HCT116 (cell line): ENCODE data around the gene MICU2. TPM values are rescaled to one million over a fixed set of nuclear protein-coding genes. Genes with fewer than 3 reads are reported as not detected.

Experiments
- ATAC-seq: fragments of 200-7000 bp; cut with Tn5 transposase; 2 replicates; pipeline ENCODE4 v1.9.1; 2020; ENCODE audit warnings: mild to moderate bottlenecking, moderate library complexity
- BruUV-seq: library from RNA; stranded (reverse); fragments of 400-500 nt; replicated peaks from 2 replicates; lab custom pipeline; 2021; lab: Mats Ljungman, UMichigan
- CTCF ChIA-PET: fragments of 300-600 bp; sonication (Branson Sonifier 250); formaldehyde crosslinking; loops from one replicate; lab custom pipeline; 2021; ENCODE audit warnings: antibody characterized with exemption; lab: Charles Lee
- POLR2A ChIA-PET: fragments of 300-600, 350-600 bp; sonication (Branson Sonifier 250); formaldehyde crosslinking; loops from one replicate; lab custom pipeline; 2021; ENCODE audit warnings: antibody characterized with exemption; lab: Charles Lee
- RAD21 ChIA-PET, 2 experiments: fragments of 300-600 bp; sonication (Branson Sonifier 250); formaldehyde crosslinking; loops; one replicate each; lab custom pipeline; 2023; ENCODE audit warnings: low total read pairs in 2 of 2; ENCODE audit not compliant: uncharacterized antibody in 2 of 2, unreplicated experiment in 2 of 2, low non-redundant PET in 1 of 2; lab: Charles Lee
- DNase-seq: peaks from one replicate; pipeline ENCODE4 v3.0.0-alpha.2; 2010; ENCODE audit warnings: low read depth, low spot score
- H2AFZ ChIP-seq: fragments of 200-600 bp; shearing (Covaris generic), sonication (generic); 2 replicates; pipeline ENCODE4 v1.6.1; 2017; ENCODE audit warnings: low read depth, mixed run types, mixed read lengths, antibody characterized with exemption, low read length; ENCODE audit not compliant: poor library complexity, severe bottlenecking
- H3K27ac ChIP-seq: 2 replicates; pipeline ENCODE4 v1.5.1; 2012; ENCODE audit warnings: low read depth, low read length
- H3K27me3 ChIP-seq: fragments of 200-600 bp; sonication (generic); 2 replicates; pipeline ENCODE4 v1.6.1; 2016; ENCODE audit warnings: mixed run types, low read length, mixed read lengths; ENCODE audit not compliant: insufficient read depth
- H3K36me3 ChIP-seq, 2 experiments: fragments of 200-500 bp in 1 of 2; fragments of 200-600 bp in 1 of 2; sonication (Bioruptor generic) in 1 of 2; sonication (generic) in 1 of 2; 2 replicates each; pipeline versions ENCODE4 v1.5.1 to v1.6.1; 2014 to 2016; ENCODE audit warnings: low read length in 2 of 2, inconsistent platforms in 1 of 2, mixed read lengths in 1 of 2, mixed run types in 1 of 2; ENCODE audit not compliant: insufficient read depth in 2 of 2, control insufficient read depth in 1 of 2
- H3K4me1 ChIP-seq, 2 experiments: fragments of 200-600 bp in 1 of 2; sonication (generic) in 1 of 2; 2 replicates each; pipeline versions ENCODE4 v1.5.1 to v1.6.1; 2012 to 2017; ENCODE audit warnings: low read length in 2 of 2, inconsistent platforms in 1 of 2, mild to moderate bottlenecking in 1 of 2, mixed read lengths in 1 of 2, mixed run types in 1 of 2, moderate library complexity in 1 of 2; ENCODE audit not compliant: insufficient read depth in 2 of 2, control insufficient read depth in 1 of 2
- H3K4me2 ChIP-seq: fragments of 200-600 bp; sonication (generic); 2 replicates; pipeline ENCODE4 v1.6.1; 2017; ENCODE audit warnings: mixed run types, low read length, mixed read lengths
- H3K4me3 ChIP-seq, 2 experiments: fragments of 200-600 bp in 1 of 2; sonication (generic) in 1 of 2; replicated peaks in 1 of 2; 2 replicates each; pipeline ENCODE4 v1.5.1; 2011 to 2016; ENCODE audit warnings: low read length in 2 of 2, control low read depth in 1 of 2, low read depth in 1 of 2, mild to moderate bottlenecking in 1 of 2, mixed read lengths in 1 of 2, mixed run types in 1 of 2
- H3K79me2 ChIP-seq: fragments of 200-600 bp; sonication (generic); 2 replicates; pipeline ENCODE4 v1.6.1; 2017; ENCODE audit warnings: mild to moderate bottlenecking, mixed run types, low read length, moderate library complexity, mixed read lengths; ENCODE audit not compliant: insufficient read depth
- H3K9ac ChIP-seq: fragments of 200-600 bp; sonication (generic); 2 replicates; pipeline ENCODE4 v1.6.1; 2016; ENCODE audit warnings: low read length, mixed read lengths
- H3K9me2 ChIP-seq: fragments of 200-600 bp; sonication (generic), shearing (Covaris generic); 2 replicates; pipeline ENCODE4 v1.6.1; 2017; ENCODE audit warnings: mixed run types, mild to moderate bottlenecking, moderate library complexity; ENCODE audit not compliant: insufficient read depth
- H3K9me3 ChIP-seq, 2 experiments: fragments of 200-500 bp in 1 of 2; fragments of 200-600 bp in 1 of 2; sonication (Bioruptor generic) in 1 of 2; sonication (generic) in 1 of 2; 2 replicates each; pipeline ENCODE4 v1.6.1; 2014 to 2017; ENCODE audit warnings: low read length in 2 of 2, mixed read lengths in 2 of 2, inconsistent platforms in 1 of 2, low read depth in 1 of 2, mild to moderate bottlenecking in 1 of 2, mixed run types in 1 of 2, moderate library complexity in 1 of 2; ENCODE audit not compliant: control insufficient read depth in 1 of 2, insufficient read depth in 1 of 2
- H4K20me1 ChIP-seq: fragments of 200-600 bp; sonication (generic), shearing (Covaris generic); 2 replicates; pipeline ENCODE4 v1.6.1; 2017; ENCODE audit warnings: mixed run types, mild to moderate bottlenecking, moderate library complexity; ENCODE audit not compliant: insufficient read depth
- CBX3 ChIP-seq: IDR thresholded peaks from 2 replicates; pipeline ENCODE4 v1.6.1; 2012; ENCODE audit warnings: low read depth
- CEBPB ChIP-seq: IDR thresholded peaks from 2 replicates; pipeline ENCODE4 v1.6.1; 2012; ENCODE audit warnings: low read depth
- EGR1 ChIP-seq: IDR thresholded peaks from 2 replicates; pipeline ENCODE4 v1.6.1; 2012; ENCODE audit warnings: low read depth
- EZH2 ChIP-seq: fragments of 200-600 bp; sonication (generic); IDR thresholded peaks from 2 replicates; pipeline ENCODE4 v1.6.1; 2017; ENCODE audit warnings: antibody characterized with exemption, mixed run types
- EZH2phosphoT487 ChIP-seq: fragments of 200-600 bp; IDR thresholded peaks from 2 replicates; pipeline ENCODE4 v1.6.1; 2018; ENCODE audit warnings: antibody characterized with exemption, borderline replicate concordance
- FOSL1 ChIP-seq: IDR thresholded peaks from 2 replicates; pipeline ENCODE4 v1.6.1; 2012; ENCODE audit warnings: low read depth
- JUND ChIP-seq: IDR thresholded peaks from 2 replicates; pipeline ENCODE4 v1.6.1; 2012
- MAX ChIP-seq: IDR thresholded peaks from 2 replicates; pipeline ENCODE4 v1.6.1; 2012
- POLR2A ChIP-seq: IDR thresholded peaks from 2 replicates; pipeline ENCODE4 v1.7.0; 2011; ENCODE audit warnings: borderline replicate concordance; ENCODE audit not compliant: insufficient read depth, insufficient read length; ENCODE audit errors: extremely low read depth
- RAD21 ChIP-seq: IDR thresholded peaks from 2 replicates; pipeline ENCODE4 v1.6.1; 2012; ENCODE audit warnings: low read depth, mild to moderate bottlenecking
- SIN3A ChIP-seq: IDR thresholded peaks from 2 replicates; pipeline ENCODE4 v1.6.1; 2012; ENCODE audit warnings: low read depth
- SP1 ChIP-seq: IDR thresholded peaks from 2 replicates; pipeline ENCODE4 v1.6.1; 2012; ENCODE audit warnings: low read depth
- SRF ChIP-seq: IDR thresholded peaks from 2 replicates; pipeline ENCODE4 v1.6.1; 2012; ENCODE audit warnings: low read depth
- YY1 ChIP-seq: IDR thresholded peaks from 2 replicates; pipeline ENCODE4 v1.6.1; 2011; ENCODE audit warnings: low read length, low read depth, moderate library complexity, mild to moderate bottlenecking; ENCODE audit not compliant: insufficient replicate concordance; ENCODE audit errors: extremely low read depth
- ZNF274 ChIP-seq: fragments of 200-500 bp; sonication (Bioruptor generic); IDR thresholded peaks from 2 replicates; pipeline ENCODE4 v1.6.1; 2014; ENCODE audit warnings: mild to moderate bottlenecking, low read depth, low read length, inconsistent platforms
- intact Hi-C: fragments of 100-400 bp; cut with micrococcal nuclease; formaldehyde crosslinking; loops from 2 replicates; pipeline ENCODE4 v1.10.0; 2022
- total RNA-seq: library from RNA; stranded (reverse); gene quantifications from one replicate; pipeline ENCODE4 v1.2.1, GENCODE V29; 2021; ENCODE audit not compliant: unreplicated experiment
- TF ChIP-seq, protein P1 (sequence below): IDR thresholded peaks from 2 replicates; pipeline ENCODE4 v1.6.1; 2012
- TF ChIP-seq, protein P2 (sequence below): IDR thresholded peaks from 2 replicates; pipeline ENCODE4 v1.6.1; 2012; ENCODE audit warnings: low read depth

Gene MICU2
- total RNA-seq, 1 experiment from 2014 or later = 41.0 TPM

DNA sequence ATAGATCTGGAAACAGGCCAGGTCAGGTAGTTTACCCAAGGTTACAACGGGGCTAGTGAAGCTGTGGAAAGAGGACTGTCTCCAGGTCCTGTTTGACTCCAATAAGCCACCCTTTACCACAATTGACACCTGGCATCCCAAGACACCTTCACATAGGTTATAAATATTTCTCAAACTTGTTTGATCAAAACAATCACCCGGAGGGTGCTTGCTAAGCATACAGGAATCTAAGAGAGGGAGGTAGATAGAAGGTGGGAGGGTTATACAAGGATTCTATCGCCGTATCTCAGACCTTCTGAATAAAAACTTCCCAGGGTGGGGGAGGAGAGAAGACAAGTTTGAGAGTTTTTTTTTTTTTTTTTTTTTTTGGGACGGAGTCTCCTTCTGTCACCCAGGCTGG is 55.4 kb downstream of the MICU2 start:
- TF ChIP-seq, protein P1, sequence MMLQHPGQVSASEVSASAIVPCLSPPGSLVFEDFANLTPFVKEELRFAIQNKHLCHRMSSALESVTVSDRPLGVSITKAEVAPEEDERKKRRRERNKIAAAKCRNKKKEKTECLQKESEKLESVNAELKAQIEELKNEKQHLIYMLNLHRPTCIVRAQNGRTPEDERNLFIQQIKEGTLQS = no peak
- no peak for TF ChIP-seq EZH2
- no peak for TF ChIP-seq ZNF274
- no peak for TF ChIP-seq YY1
- no peak for TF ChIP-seq EZH2phosphoT487
- TF ChIP-seq CBX3 = no peak

GRCh38 chr13:21546372-21546771 is 57.6 kb downstream of the MICU2 start:
- Histone ChIP-seq H3K4me2 (no peak overlapping the region), H3K4me3 (no peak overlapping the region), H3K36me3 (no peaks in the 10 kb centered on the region), H3K9me2 (no peaks in the 10 kb centered on the region), H4K20me1 (no peaks in the 10 kb centered on the region), H3K4me1 (peaks cover 8 to 15% of the 10 kb centered on the region in 2 experiments), H2AFZ (no peak overlapping the region), H3K9ac (no peak overlapping the region), H3K9me3 (no peaks in the 10 kb centered on the region), H3K27me3 (no peaks in the 10 kb centered on the region), H3K79me2 (peaks cover 20% of the 10 kb centered on the region), H3K27ac (no peak overlapping the region)
- ChIA-PET RAD21 (no interaction called here), CTCF (interaction anchor here (1.0 to 1.1 kb wide), 2 partner anchors 10 to 12 kb away, joined by 3 read pairs; no protein-coding TSS in a partner anchor), POLR2A (no interaction called here)
- BruUV-seq = no TSS peak
- intact Hi-C loops = no loop called here
- ATAC-seq = no peak
- no peak for DNase-seq
- TF ChIP-seq MAX (no peak), SP1 (no peak), EGR1 (no peak), JUND (no peak), SIN3A (no peak), EZH2 (no peak), FOSL1 (no peak), CEBPB (no peak), RAD21 (no peak), SRF (no peak), ZNF274 (no peak), POLR2A (no peak)
- TF ChIP-seq, protein P1 = no peak
- TF ChIP-seq, protein P2, sequence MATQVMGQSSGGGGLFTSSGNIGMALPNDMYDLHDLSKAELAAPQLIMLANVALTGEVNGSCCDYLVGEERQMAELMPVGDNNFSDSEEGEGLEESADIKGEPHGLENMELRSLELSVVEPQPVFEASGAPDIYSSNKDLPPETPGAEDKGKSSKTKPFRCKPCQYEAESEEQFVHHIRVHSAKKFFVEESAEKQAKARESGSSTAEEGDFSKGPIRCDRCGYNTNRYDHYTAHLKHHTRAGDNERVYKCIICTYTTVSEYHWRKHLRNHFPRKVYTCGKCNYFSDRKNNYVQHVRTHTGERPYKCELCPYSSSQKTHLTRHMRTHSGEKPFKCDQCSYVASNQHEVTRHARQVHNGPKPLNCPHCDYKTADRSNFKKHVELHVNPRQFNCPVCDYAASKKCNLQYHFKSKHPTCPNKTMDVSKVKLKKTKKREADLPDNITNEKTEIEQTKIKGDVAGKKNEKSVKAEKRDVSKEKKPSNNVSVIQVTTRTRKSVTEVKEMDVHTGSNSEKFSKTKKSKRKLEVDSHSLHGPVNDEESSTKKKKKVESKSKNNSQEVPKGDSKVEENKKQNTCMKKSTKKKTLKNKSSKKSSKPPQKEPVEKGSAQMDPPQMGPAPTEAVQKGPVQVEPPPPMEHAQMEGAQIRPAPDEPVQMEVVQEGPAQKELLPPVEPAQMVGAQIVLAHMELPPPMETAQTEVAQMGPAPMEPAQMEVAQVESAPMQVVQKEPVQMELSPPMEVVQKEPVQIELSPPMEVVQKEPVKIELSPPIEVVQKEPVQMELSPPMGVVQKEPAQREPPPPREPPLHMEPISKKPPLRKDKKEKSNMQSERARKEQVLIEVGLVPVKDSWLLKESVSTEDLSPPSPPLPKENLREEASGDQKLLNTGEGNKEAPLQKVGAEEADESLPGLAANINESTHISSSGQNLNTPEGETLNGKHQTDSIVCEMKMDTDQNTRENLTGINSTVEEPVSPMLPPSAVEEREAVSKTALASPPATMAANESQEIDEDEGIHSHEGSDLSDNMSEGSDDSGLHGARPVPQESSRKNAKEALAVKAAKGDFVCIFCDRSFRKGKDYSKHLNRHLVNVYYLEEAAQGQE = no peak

More for the DNA sequence above, 55.4 kb downstream of the MICU2 start:
- Histone ChIP-seq H2AFZ (no peak overlapping the region), H3K9me2 (no peaks in the 10 kb centered on the region), H3K27me3 (no peaks in the 10 kb centered on the region), H3K27ac (no peak overlapping the region), H3K9me3 (no peaks in the 10 kb centered on the region), H4K20me1 (no peaks in the 10 kb centered on the region), H3K36me3 (no peaks in the 10 kb centered on the region), H3K79me2 (peaks cover 12% of the 10 kb centered on the region; the same call in 1 of the 2 replicates), H3K4me1 (no peaks in the 10 kb centered on the region), H3K4me3 (no peak overlapping the region), H3K9ac (no peak overlapping the region), H3K4me2 (no peak overlapping the region)
- ChIA-PET RAD21 (no interaction called here), POLR2A (no interaction called here), CTCF (interaction anchor here (1.8 kb wide), 1 partner anchor 10 kb away, joined by 5 read pairs; no protein-coding TSS in a partner anchor)
- DNase-seq = no peak
- ATAC-seq = no peak
- intact Hi-C loops = no loop called here
- BruUV-seq = no TSS peak
